Measurements from ENCODE around the gene LRRC56.

The LRRC56 gene

DNA sequence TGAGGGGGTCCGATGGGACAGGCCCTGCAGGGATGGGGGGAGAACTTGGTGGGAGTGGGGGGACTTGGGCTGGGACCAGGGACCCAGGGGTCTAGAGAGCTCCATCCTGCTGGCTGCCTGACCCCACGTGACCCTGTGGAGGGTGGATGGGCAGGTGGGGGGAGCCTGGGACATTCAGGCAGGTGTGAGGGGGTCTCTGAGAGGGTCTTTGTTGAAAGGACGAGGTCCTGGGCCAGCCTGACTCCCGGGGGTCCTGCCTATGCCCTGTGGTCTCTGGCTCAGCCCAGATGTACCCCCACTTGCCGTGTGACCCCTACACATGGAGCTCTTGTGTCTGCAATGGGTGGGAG, 7.5 kb downstream of the LRRC56 start:
- no peak for DNase-seq

DNA sequence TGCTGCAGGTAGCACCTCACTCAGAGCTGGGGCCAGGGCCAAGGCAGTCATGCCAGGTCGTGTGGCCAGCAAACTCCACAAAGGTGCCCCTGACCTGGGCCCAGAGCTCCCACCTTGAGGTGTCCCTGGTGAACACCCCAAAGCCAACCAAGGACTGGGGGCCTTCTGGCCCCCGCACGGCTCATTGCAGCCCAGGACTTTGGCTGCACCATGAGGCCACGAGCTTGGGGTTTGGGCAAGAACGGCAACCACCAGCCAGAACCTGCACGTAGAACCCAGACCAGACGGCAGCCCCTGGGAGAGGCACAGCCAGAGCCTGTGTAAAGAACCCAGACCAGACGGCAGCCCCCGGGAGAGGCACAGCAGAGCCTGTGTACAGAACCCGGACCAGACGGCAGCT, 7.8 kb downstream of the LRRC56 start:
- no peak for DNase-seq

DNA sequence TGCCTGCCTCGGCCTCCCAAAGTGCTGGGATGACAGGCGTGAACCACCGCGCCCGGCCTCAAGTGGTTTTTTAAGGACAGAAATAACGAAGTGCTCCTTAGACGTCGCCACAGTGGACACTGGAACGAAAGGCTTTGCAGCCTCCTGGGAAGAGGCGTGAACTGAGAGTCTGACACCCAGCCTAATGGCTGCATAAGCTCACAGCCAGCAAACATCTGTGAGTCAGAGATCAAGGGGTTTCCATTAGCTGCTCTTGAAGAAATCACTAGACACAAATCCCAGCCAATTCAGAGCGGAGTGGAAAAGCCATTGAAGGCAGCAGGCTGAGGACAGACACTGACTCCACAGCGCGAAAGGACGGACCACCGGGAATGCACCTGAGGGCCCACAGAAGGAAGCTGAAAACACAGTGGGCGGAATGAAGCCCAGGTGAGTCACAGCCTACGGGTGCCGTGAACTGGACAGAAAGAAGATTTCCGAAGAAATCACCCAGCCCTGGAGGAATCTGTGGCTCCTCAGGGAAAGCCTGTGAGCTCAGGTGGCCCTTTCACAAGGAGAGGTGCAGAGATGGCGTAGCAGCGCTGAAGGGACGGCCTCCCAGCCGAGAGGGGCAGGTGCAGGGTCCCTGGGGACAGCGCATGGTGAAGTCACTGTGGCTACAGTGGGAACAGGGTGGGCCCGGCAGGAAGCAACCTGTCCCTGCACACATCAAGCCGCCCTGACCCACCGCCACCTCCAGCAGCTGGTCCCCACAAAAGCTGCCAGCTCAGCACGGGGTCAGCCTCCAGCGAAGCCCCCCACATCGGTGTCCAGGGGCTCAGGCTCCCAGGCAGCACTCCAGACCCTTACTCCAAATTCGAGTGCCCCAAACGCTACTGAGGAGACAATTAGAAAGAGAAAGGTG, 11.6 kb downstream of the LRRC56 start:
- no peak for DNase-seq

DNA sequence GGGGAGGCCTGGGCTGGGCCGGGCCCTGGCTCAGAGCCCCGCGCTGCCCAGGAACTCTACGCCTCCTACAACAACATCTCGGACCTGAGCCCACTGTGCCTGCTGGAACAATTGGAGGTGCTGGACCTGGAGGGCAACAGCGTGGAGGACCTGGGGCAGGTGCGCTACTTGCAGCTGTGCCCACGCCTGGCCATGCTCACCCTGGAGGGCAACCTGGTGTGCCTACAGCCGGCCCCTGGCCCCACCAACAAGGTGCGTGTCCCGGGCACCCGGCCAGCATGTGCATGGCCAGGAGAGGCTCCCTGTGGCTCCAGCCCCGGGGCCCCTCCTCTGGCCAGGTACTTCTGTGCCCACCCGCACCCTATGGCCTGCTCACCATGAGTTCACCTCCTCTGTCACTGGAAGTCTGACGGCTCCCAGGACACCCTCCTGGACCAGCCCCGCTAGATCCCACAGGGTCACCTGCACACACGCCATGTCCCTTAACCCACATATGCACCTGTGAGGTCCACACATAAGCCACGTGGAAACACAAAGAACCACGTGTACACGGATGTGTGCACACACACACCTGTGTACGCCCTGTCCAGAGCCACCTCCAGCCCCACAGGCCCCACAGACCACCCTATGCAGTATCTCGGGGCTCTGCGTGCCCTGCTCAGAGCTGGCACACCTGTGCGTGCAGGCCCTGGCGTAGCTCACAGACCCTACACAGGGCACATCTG, 12.9 kb downstream of the LRRC56 start:
- no peak for DNase-seq

DNA sequence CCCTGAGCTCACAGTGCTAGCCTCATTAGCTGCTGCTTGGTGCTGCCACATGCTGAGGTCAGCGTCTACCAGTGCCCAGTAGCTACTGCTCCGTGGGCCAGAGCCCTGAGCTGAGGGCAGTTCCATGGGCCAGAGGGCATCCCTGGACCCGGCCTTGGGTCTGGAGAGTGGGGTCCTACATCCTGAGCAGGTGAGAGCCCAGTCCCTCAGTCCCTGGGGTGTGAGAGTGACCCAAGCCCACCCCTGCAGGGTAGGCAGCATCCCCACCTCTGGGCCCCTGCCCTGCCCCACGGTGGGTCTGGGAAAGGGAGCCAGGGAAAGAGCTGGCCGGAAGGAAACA, 13.4 kb downstream of the LRRC56 start:
- no peak for DNase-seq

GRCh38 chr11:551131-551530, 13.8 kb downstream of the LRRC56 start:
- DNase-seq = no peak

- no peak for DNase-seq
Observed at GRCh38 chr11:551596-551995, 14.3 kb downstream of the LRRC56 start.

DNA sequence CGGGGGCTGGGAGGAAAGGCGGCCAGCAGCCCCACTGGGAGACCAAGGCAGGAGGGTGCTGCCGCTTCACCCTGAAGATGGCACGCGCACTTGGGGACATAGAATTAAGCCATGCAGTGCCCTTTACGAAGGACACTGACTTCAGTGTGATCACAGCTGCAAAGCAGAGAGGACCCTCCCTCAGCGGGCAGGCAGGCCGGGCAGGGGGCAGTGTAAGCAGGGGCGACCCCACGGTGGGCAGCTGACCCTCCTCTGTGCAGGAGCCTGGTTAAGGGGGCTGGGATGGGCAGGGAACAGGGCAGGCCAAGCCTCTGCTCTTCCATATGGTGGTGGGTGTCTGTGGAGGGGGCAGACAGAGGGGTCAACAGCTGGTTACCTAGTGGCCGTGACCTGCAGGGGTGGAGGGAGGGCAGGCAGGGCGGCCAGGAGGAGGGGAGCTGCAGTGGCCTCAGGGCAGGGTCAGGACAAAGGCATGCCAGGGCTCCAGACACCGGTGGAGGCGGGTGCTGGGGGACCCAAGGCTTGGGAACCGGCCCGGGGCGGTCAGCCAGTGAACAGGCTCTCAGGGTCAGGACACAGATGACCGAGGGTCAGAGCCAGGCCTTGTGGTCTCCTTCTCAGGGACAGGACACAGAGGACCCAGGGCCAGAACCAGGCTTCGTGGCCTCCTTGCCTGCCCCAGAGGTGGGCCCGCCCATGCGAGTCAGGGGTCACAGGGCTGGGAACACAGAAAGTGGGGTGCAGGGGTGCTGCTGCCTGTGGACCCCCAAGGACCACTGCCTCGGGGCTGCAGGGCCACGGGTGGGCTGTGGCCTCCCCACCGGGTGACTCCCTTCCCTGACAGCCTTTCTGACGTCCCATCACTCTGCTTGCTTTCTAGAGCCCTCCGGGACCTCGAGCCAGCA, 16.0 kb downstream of the LRRC56 start:
- no peak for DNase-seq

DNA sequence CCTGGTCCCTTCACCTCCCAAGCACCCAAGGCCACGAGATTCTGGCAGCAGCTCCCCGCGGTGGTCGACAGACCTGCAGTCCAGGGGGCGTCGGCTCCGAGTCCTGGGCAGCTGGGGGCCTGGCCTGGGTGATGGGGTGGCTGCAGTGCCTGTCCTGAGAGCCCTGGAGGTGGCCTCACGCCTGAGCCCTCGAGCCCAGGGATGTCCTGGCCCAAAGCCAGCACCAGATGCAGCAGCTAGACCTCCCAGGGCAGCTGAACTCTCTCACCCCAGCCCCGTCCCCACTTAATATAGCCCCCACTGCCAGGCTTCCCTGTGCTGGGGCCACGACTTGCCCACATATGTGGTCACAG, 16.6 kb downstream of the LRRC56 start:
- no peak for DNase-seq

DNA sequence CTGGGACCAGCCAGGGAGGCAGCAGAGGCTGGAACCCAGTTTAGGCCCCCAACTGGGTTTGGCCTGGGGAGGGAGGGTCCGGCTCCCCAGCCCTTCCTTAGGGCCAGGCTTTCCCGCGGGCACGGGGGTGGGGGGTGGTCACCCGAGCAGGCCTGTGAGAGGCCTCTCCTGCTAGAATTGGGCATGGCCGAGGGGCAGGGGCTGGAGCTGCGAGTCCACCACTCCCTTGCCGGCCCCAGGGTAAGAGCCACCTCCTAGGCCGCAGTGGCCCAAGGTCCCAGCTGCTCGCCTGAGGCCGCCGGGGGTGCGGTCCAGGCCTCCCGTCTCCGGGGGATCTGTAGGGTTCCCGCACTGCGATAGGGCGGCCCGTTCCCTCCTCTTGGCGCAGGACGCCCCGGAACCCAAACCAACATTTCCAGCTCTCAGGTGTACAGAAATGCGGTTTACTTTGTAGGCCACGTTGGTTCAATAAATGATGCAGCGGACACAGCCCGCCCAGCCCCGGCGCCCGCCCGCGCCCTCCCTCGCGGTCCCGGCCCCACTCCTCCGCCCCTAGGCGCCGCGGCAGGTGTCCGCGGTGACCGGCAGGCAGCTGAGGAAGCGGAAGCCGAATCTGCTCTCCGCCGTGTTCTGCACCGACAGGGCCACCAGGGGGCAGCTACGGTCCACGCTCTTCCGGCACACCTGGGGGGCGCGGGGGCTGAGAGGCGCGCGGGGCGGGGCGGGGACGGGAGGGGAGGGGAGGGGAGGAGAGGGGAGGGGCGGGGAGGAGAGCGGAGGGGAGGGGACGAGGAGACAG, 17.3 kb downstream of the LRRC56 start:
- peak; percentile 78 for DNase-seq

- DNase-seq = no peak
Observed at GRCh38 chr11:555227-555779, 18.0 kb downstream of the LRRC56 start.

- peak; percentile 25 for DNase-seq
Observed at GRCh38 chr11:555780-556661, 18.7 kb downstream of the LRRC56 start.

DNA sequence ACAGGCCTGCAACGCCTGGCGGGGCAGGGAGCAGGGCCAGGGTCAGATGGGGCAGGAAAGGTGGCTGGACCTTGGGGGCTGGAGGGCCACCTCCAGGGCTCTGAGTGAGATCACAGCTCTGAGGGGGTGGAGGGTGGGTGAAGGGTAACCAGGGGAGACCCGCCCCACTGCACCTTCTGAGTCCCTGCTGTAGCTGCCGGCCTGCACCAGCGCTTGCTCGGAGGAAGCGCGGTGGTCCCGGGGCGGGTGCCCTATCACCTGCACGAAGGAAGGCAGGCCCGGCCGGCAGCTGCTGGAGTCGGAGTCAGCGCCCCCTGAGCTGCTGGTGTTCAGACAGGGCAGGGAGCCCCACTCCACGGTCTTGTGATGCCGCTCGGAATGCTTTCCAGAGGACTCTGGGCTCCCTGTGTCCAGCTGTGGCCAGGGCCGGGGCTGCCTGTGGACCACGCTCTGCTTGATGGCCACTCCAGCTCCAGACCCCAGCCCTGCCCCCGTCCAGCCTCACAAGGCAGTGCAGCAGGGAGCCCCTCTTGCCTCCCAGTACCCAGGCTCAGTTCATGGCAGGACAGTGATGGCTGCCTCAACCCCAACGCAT, 19.4 kb downstream of the LRRC56 start:
- no peak for DNase-seq

DNA sequence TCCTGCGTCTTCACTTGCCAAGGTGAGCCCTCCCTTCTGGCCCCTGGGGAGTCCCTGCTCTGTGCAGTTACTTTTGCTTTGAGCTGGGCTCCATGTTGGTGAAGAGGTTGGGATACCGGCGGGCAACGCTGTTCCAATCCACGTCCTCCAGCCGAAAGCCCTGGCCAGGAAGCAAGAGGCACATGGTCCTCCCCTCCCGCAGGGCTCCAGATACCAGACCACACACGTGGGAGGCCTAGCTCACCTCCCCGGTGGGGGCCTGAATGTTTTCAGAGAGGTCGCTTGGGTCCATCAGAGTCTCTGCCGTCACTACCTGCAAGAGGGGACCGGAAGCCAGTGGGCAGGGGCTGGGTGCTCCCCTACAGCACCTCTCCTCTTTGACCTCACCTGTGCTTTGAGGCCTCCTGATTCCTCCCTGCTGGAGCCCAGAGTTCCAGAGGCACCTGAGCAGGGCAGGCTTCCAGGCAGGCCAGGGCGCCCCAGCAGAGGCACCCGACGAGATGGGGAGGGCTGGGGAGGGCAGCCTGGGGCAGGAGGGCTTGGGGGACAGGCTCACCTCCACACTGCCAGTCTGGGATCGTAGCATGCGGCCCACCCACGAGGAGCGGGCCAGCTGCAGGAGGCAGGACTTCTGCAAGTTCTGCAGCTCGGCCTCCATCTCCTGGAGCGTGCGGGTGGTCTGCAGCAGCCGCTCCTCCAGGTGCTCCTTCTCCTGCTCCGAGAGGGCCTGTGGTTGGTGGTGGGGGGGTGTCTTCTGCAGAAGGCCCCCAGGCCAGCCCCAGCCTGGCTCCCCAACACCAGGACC, 20.2 kb downstream of the LRRC56 start:
- DNase-seq = no peak

DNA sequence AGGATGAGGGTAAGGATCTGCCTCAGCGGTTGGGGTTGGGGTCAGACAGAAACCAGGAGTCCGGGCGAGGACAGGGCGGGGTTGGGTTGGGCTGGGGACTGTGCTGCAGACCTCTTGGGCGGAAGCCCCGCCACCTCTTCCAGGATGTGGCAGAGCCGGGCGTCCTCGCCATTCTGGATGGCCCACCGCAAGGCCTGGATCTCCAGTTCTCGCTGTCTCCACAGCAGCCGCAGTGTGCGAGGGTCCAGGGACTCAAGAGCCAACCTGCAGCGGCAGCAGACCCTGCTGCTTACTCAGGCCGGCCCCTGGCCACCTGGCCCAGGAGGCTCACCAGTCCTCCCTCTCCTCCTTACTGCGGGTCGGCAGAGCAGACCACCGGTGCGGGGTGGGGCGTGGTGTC, 21.2 kb downstream of the LRRC56 start:
- no peak for DNase-seq

DNA sequence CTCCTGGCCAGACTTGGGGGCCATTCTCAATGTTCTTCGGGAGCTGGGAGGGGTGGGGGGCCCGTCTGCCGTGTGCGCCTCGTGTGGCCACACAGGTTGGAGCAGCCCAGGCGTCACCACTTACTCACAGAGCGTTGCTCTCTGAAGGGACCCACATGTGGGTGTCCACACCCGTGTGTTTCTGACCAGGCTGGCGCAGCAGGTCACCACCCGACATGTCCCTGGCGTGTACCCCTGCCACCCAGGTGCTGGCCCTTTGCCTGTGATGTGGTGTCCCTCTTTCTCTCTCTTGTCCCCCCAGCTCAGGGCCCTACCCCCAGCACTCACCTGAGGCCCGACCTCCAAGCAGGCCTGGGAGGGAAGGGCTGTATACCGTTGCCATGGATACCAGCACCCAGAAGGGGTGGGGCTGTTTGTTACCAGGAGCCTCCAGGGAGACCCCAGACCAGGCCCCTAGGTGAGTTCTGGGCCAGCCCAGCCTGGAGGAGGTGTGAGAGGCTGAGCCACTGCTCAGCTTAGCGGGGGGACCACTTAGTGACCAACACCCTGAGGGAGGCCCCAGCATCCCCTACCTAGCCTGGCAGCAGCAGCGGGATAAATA, 21.8 kb downstream of the LRRC56 start:
- DNase-seq = no peak

- no peak for DNase-seq
Observed at GRCh38 chr11:559712-560304, 22.5 kb downstream of the LRRC56 start.

DNA sequence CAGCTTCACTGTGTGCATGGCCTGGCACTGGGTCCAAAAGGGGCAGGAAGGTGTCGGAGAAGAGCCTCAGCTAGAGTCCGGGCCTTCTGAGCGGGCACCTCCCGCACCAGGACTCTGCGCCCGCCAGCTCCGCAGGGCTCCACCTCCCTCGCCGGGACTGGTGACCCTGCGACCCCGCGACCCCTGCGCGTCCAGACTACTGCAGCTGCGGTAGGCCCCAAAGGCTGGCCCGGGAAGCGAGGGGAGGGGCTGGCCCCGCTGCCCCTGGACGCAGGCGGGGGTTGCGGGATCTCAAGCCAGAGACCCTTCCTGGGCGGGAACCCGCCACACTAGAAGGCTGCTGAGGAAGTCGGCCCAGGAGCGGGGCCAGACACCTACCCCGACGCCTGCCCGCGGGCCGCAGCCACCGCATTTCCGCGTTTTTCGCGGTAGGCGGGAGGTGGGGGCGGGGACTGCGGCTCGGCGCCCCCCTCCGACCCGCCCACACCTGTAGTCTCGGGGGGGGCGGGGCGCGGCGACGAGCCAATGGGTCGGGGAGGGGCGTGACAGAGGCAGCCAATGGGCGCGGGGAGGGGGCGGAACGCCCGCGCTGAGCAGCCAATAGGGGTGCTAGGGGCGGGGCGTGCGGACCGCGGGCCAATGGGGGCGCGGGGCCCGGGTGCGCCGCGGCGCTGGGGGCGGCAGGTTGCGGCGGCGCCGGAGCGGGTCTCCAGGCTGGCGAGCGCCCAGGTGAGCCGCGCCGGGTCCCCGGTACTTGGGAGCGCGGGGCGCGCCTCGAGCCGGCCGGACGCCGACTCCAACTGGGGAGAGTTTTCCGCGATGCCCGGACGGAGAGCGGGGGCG, 23.2 kb downstream of the LRRC56 start, which contains the start of the genes LMNTD2 and RASSF7:
TSS of gene LMNTD2 (minus strand) at position 434 of the 843 bp plus-strand sequence. CDS start at position 412, 22 bp downstream.
TSS of gene RASSF7 (plus strand) at position 666 of the 843 bp plus-strand sequence. CDS start 799 bp downstream, outside the sequence.
- peak; percentile 97 for DNase-seq
